Ovary (tissue), 3 donors: ENCODE data around the gene ENO3.

Experiments used
- CTCF ChIP-seq, 3 donors: fragments of 450-650 bp in 2 of 3; fragments of 200-600 bp in 1 of 3; IDR thresholded peaks; one replicate each; pipeline versions ENCODE4 v1.5.1 to v1.8.0; 2016 to 2022; ENCODE audit warnings: antibody characterized with exemption in 3 of 3, mild to moderate bottlenecking in 1 of 3
- EP300 ChIP-seq: sonication (generic); formaldehyde crosslinking; IDR thresholded peaks from one replicate; pipeline ENCODE4 v1.6.1; 2017; ENCODE audit warnings: antibody characterized with exemption
- POLR2A ChIP-seq: fragments of 450-650 bp; IDR thresholded peaks from one replicate; pipeline ENCODE4 v1.6.1; 2017; ENCODE audit warnings: antibody characterized with exemption, mild to moderate bottlenecking, moderate library complexity
- donor health status: DM: no; HTN: no; CAD: no.

DNA sequence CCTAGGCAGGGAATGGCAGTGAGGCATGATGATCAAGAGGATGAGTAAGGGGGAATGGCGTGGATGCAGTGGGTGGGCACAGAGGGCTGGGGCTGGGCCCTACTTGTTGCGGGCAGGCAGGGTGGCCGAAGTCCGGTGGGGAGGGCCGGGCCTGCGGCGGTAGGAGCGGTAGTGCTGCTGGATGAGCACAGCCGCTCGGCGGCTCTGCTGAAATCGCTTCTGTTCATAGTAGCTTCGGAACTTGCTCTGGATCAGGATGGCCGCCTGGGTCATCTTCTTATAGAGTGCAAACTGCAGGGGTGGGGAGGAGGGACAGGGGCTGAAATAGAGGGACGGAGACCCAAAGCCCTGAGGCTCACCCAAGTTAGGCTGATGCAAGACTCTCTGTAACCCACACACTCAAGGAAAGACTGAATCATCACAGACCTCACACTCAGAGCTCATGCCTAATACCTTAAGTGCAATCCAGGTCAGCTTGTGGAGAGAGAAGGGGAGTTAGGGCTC is 18.2 kb downstream of the ENO3 start:
- no peak for TF ChIP-seq CTCF (IDR thresholded peaks at IDR 0.05)
- no peak for TF ChIP-seq POLR2A
- no peak for TF ChIP-seq EP300
